A673 (cell line): ENCODE measurements around the gene STK38L. TPM values are rescaled to one million over a fixed set of nuclear protein-coding genes. Genes with fewer than 3 reads are reported as not detected.

Experiments
- BruUV-seq: library from RNA; stranded (reverse); fragments of 400-500 nt; replicated peaks from 2 replicates; lab custom pipeline; 2021; lab: Mats Ljungman, UMichigan
- CTCF ChIA-PET: fragments of 300-600 bp; sonication (Branson Sonifier 250); formaldehyde crosslinking; loops from one replicate; lab custom pipeline; 2022; ENCODE audit warnings: antibody characterized with exemption; lab: Charles Lee
- POLR2A ChIA-PET: fragments of 300-600 bp; sonication (Branson Sonifier 250); formaldehyde crosslinking; loops from one replicate; lab custom pipeline; 2022; ENCODE audit warnings: antibody characterized with exemption; ENCODE audit not compliant: low non-redundant PET; lab: Charles Lee
- DNase-seq: peaks from one replicate; pipeline ENCODE4 v3.0.0-alpha.2; 2015; ENCODE audit warnings: low spot score
- H3K27ac ChIP-seq: fragments of 200-600 bp; sonication (generic); 2 replicates; pipeline ENCODE4 v1.5.1; 2016; ENCODE audit warnings: mixed run types, low read depth, mild to moderate bottlenecking, mixed read lengths, antibody characterized with exemption, low read length; ENCODE audit not compliant: poor library complexity, severe bottlenecking
- H3K27me3 ChIP-seq: fragments of 200-600 bp; sonication (generic); replicated peaks from 2 replicates; pipeline ENCODE4 v1.6.1; 2017; ENCODE audit warnings: mixed run types, low read depth, mild to moderate bottlenecking, mixed read lengths, antibody characterized with exemption, low read length; ENCODE audit not compliant: insufficient read depth, poor library complexity
- H3K36me3 ChIP-seq: fragments of 200-600 bp; sonication (generic); 2 replicates; pipeline ENCODE4 v1.6.1; 2016; ENCODE audit warnings: mixed run types, mild to moderate bottlenecking, mixed read lengths, antibody characterized with exemption, low read length; ENCODE audit not compliant: insufficient read depth, poor library complexity, severe bottlenecking
- H3K4me1 ChIP-seq: fragments of 200-600 bp; sonication (generic); 2 replicates; pipeline ENCODE4 v1.6.1; 2017; ENCODE audit warnings: mixed run types, mild to moderate bottlenecking, mixed read lengths, antibody characterized with exemption, low read length; ENCODE audit not compliant: insufficient read depth, poor library complexity, severe bottlenecking
- H3K4me3 ChIP-seq: fragments of 200-600 bp; sonication (generic); 2 replicates; pipeline ENCODE4 v1.5.1; 2016; ENCODE audit warnings: low read depth, mixed run types, mild to moderate bottlenecking, mixed read lengths, low read length; ENCODE audit not compliant: poor library complexity, severe bottlenecking
- H3K9me3 ChIP-seq: fragments of 200-600 bp; sonication (generic); 2 replicates; pipeline ENCODE4 v1.6.1; 2016; ENCODE audit warnings: mixed run types, low read depth, mild to moderate bottlenecking, mixed read lengths, antibody characterized with exemption, low read length; ENCODE audit not compliant: poor library complexity, severe bottlenecking
- EZH2 ChIP-seq: fragments of 200-600 bp; sonication (generic); IDR thresholded peaks from 2 replicates; pipeline ENCODE4 v1.6.1; 2017; ENCODE audit warnings: borderline replicate concordance, low read depth, mild to moderate bottlenecking, mixed read lengths, antibody characterized with exemption, low read length; ENCODE audit not compliant: poor library complexity, severe bottlenecking
- intact Hi-C: fragments of 100-400 bp; cut with micrococcal nuclease; formaldehyde crosslinking; loops from one replicate; pipeline ENCODE4 v1.10.0; 2022; ENCODE audit not compliant: unreplicated experiment
- total RNA-seq: library from RNA; stranded (reverse); gene quantifications from 2 replicates; pipeline ENCODE4 v1.2.3, GENCODE V29; 2021
- TF ChIP-seq, protein P1 (sequence below): fragments of 300-800, 200-600 bp; sonication (generic); conservative IDR thresholded peaks from 2 replicates; pipeline ENCODE4 v1.5.1; 2017; ENCODE audit warnings: low read depth, mild to moderate bottlenecking, antibody characterized with exemption, low read length, moderate library complexity, mixed read lengths

Gene STK38L
- total RNA-seq, 1 experiment from 2014 or later = 21.0 TPM

DNA sequence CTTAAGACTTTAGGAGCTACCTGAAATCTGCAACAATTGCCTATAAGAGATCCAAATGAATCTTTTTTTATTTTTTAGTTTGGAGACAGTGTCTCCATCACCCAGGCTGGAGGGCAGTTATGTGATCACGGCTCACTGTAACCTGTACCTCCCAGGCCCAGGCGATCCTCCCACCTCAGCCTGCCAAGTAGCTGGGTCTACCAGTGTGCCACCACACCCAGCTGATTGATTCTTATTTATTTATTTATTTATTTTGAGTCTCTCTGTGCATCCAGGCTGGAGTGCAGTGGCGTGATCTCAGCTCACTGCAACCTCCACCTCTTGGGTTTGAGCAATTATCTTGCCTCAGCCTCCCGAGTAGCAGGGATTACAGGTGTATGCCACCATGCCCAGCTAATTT, 26.1 kb downstream of the STK38L start:
- no peak for DNase-seq
- BruUV-seq = no TSS peak
- TF ChIP-seq EZH2 = no peak
- TF ChIP-seq, protein P1, sequence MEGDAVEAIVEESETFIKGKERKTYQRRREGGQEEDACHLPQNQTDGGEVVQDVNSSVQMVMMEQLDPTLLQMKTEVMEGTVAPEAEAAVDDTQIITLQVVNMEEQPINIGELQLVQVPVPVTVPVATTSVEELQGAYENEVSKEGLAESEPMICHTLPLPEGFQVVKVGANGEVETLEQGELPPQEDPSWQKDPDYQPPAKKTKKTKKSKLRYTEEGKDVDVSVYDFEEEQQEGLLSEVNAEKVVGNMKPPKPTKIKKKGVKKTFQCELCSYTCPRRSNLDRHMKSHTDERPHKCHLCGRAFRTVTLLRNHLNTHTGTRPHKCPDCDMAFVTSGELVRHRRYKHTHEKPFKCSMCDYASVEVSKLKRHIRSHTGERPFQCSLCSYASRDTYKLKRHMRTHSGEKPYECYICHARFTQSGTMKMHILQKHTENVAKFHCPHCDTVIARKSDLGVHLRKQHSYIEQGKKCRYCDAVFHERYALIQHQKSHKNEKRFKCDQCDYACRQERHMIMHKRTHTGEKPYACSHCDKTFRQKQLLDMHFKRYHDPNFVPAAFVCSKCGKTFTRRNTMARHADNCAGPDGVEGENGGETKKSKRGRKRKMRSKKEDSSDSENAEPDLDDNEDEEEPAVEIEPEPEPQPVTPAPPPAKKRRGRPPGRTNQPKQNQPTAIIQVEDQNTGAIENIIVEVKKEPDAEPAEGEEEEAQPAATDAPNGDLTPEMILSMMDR = no peak
- Histone ChIP-seq H3K4me3 (no peak overlapping the region), H3K27ac (no peak overlapping the region), H3K9me3 (no peaks in the 10 kb centered on the region), H3K36me3 (no peaks in the 10 kb centered on the region), H3K4me1 (no peaks in the 10 kb centered on the region), H3K27me3 (no peaks in the 10 kb centered on the region)
- POLR2A ChIA-PET = no interaction called here
- CTCF ChIA-PET = no interaction called here
- intact Hi-C loops = no loop called here

DNA sequence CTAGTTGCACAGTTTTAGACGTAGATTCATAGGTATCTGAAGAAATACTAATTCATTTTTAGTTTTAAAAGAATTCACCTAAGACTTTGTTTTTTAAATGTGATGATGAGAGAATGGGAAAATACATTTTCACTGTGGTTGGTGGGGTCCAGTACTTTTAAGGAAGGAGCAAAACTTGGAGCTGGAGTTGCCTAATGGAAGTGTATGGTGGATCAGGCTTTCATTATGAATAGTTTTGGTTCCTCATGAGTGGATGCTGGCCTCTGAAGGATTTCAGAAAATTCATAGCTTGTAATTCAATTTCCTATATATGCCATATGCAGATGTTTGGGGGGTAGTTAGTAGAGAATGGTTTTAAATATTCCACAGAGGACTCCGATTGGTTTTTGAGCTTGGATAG, 27.1 kb downstream of the STK38L start:
- intact Hi-C loops = no loop called here
- no peaks in the 10 kb centered on the region for H3K27me3 ChIP-seq
- CTCF ChIA-PET = no interaction called here
- no peaks in the 10 kb centered on the region for H3K4me1 ChIP-seq
- no peak overlapping the region for H3K27ac ChIP-seq
- no peak overlapping the region for H3K4me3 ChIP-seq
- H3K9me3 ChIP-seq = no peaks in the 10 kb centered on the region
- POLR2A ChIA-PET = no interaction called here
- no peak for TF ChIP-seq EZH2
- TF ChIP-seq, protein P1 = no peak
- no TSS peak for BruUV-seq
- H3K36me3 ChIP-seq = no peaks in the 10 kb centered on the region
- DNase-seq = no peak

DNA sequence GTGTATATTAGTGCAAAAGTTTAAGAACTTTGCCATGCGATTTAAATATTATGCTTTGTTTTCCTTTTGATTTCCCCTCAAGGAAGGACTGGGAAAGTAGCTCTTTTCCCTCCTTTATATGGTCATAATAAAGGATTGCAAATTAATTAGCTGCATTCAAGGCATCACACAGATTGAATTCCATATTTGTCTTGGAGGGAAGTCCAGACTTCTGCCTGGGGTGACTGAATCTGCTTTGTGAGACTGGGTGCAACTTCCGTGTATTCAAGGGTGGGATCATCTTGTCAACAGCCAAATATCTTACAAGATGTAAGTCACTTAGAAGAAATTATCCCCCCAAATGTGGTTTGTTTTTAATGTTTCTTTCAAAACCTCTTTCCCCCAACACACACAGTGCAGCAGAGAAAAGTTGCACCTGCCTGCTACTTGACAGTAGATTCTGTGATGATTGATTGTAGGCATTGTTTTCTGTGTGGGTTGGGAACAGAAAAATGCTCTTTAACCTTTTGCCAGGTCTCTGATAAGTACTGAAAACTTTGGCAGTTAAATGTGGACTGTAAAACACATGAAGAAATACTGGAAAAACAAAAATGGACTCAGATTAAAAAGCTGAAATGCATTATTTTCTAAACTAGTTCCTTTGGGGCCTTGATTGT, 28.4 kb downstream of the STK38L start:
- DNase-seq = no peak
- no peak overlapping the region for H3K27ac ChIP-seq
- CTCF ChIA-PET = no interaction called here
- H3K4me1 ChIP-seq = no peaks in the 10 kb centered on the region
- no peaks in the 10 kb centered on the region for H3K27me3 ChIP-seq
- no peak overlapping the region for H3K4me3 ChIP-seq
- POLR2A ChIA-PET = no interaction called here
- H3K9me3 ChIP-seq = no peaks in the 10 kb centered on the region
- no TSS peak for BruUV-seq
- no peak for TF ChIP-seq EZH2
- TF ChIP-seq, protein P1 = no peak
- intact Hi-C loops = no loop called here
- no peaks in the 10 kb centered on the region for H3K36me3 ChIP-seq
